ENCODE measurements around the gene MSANTD4. TPM values are rescaled to one million over a fixed set of nuclear protein-coding genes. Genes with fewer than 3 reads are reported as not detected.

MSANTD4 gene
- total RNA-seq, 1 experiment from 2014 or later, result 17.5 TPM

GRCh38 chr11:105979997-105980703 is 41.9 kb downstream of the MSANTD4 start:
- Histone ChIP-seq H4K91ac (ENCODE audit: insufficient read length, low read depth, low read length) (no peak overlapping the region), H3K4me2 (ENCODE audit: insufficient read depth, insufficient read length, low read length) (no peak overlapping the region), H2AK5ac (ENCODE audit: insufficient read length, low read length) (no peak overlapping the region), H4K5ac (ENCODE audit: insufficient read length, low read depth, low read length) (no peak overlapping the region), H2BK20ac (ENCODE audit: low read depth, low read length, poor library complexity, severe bottlenecking) (no peak overlapping the region), H2AFZ (ENCODE audit: low read length) (no peak overlapping the region), H2BK5ac (ENCODE audit: insufficient read length, low read length) (no peak overlapping the region), H3K4me1 (ENCODE audit: insufficient read depth, low read length) (no peaks in the 10 kb centered on the region), H3K4ac (ENCODE audit: low read depth, low read length) (no peak overlapping the region), H4K8ac (replicated peaks; ENCODE audit: insufficient read length, low read depth, low read length) (no peak overlapping the region), H2BK120ac (ENCODE audit: low read depth, low read length, poor library complexity, severe bottlenecking) (no peak overlapping the region), H3K18ac (ENCODE audit: insufficient read length, low read depth, low read length) (no peak overlapping the region), H3K56ac (ENCODE audit: insufficient read length, low read depth, low read length) (no peak overlapping the region), H3K9ac (ENCODE audit: extremely low read depth, insufficient read length, low read length) (no peak overlapping the region), H3T11ph (ENCODE audit: low read length) (no peak overlapping the region), H3K23me2 (ENCODE audit: insufficient read length, low read depth, low read length, poor library complexity, severe bottlenecking) (no peaks in the 10 kb centered on the region), H3K23ac (ENCODE audit: insufficient read length, low read depth, low read length) (no peak overlapping the region), H3K9me3 (ENCODE audit: control insufficient read depth, low read depth, low read length) (no peaks in the 10 kb centered on the region), H2BK12ac (ENCODE audit: insufficient read length, low read depth, low read length) (no peak overlapping the region), H3K27me3 (ENCODE audit: insufficient read depth, low read length) (no peaks in the 10 kb centered on the region), H2BK15ac (ENCODE audit: low read depth, low read length) (no peak overlapping the region), H3K79me2 (ENCODE audit: insufficient read depth, low read length) (no peaks in the 10 kb centered on the region), H3K27ac (ENCODE audit: insufficient read length, low read depth, low read length) (no peak overlapping the region), H3K14ac (ENCODE audit: insufficient read depth, low read length) (no peak overlapping the region), H4K20me1 (ENCODE audit: control insufficient read depth, insufficient read depth, insufficient read length) (no peaks in the 10 kb centered on the region), H3K79me1 (ENCODE audit: insufficient read depth, low read depth, low read length, poor library complexity, severe bottlenecking) (no peaks in the 10 kb centered on the region)
- H3K36me3 Mint-ChIP-seq (ENCODE audit: insufficient read depth in 1 of 3, low read depth in 3 of 3), result no peaks in the 10 kb centered on the region
- H3K27me3 Mint-ChIP-seq (ENCODE audit: low read depth), result no peaks in the 10 kb centered on the region
- TF ChIP-seq CTCF (conservative IDR thresholded peaks at IDR 0.05), result no peak
- H3K4me1 Mint-ChIP-seq, result no peaks in the 10 kb centered on the region
- no peak overlapping the region for H3K27ac Mint-ChIP-seq
- H3K4me3 Mint-ChIP-seq, result no peak overlapping the region
- no peaks in the 10 kb centered on the region for H3K9me3 Mint-ChIP-seq
- WGBS (ENCODE audit: extremely low coverage, insufficient read length, low lambda C conversion rate), result no CpG with 5 or more reads among the region's 10 CpGs
- DNase-seq, result no peak

Measured in H9 (cell line).